ENCODE measurements around the gene RGS10. TPM values are rescaled to one million over a fixed set of nuclear protein-coding genes. Genes with fewer than 3 reads are reported as not detected.
A peak's percentile ranks its signal among the peaks of the same experiment; 100 is the strongest.

RGS10 gene
- total RNA-seq, 1 experiment from 2014 or later, result 10.6 TPM

DNA sequence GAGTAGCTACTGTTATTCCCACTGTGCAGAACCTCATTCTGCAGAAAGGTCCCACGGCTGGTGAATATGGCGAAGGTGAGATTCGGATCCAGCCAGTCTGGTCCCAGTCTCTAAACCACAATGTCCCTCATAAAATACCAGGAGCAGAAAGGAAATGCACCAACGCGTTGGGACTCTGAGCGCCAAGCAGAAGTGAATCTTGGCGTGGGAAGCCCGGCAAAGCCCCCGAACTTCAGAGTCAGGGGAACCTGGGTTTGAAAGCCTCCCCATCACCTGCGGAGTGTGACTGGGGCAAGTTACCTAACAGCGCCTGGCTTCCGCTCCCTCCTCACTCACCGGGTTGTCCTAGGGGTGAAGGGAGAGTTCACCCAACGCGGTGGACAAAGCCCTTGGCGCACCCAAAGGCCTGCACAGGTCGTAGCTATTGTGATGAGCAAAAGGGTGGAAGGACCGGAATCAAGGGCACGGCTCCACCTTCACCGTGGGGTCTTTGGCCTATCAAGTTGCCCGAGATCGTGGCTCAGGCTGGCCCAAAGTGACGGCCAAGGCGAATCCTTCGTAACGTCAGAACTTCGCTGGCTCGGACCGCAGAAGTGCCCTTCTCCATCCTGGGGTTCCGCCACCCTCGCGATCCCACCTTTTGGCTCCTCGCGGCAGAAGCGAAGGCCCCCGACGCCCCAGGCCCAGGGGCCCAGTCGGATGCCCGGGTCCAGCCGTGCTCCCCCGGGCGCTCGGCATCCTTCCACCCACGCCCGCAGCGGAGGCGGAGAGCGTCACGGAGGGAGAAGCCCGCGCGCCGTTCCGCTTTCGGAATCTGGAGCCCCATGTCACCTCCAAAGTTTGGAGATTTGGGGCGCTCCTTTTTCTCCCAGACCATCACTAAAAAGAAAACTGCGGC, 811 bp downstream of the RGS10 start:
- Histone ChIP-seq H3T11ph (ENCODE audit: low read length) (no peak overlapping the region), H3K23ac (ENCODE audit: insufficient read length, low read depth, low read length) (no peak overlapping the region), H3K4me1 (ENCODE audit: insufficient read depth, low read length) (peaks cover 3% of the 10 kb centered on the region; the same call in 1 of the 2 replicates), H2BK15ac (ENCODE audit: low read depth, low read length) (no peak overlapping the region), H2BK20ac (ENCODE audit: low read depth, low read length, poor library complexity, severe bottlenecking) (no peak overlapping the region), H4K20me1 (ENCODE audit: control insufficient read depth, insufficient read depth, insufficient read length) (no peaks in the 10 kb centered on the region), H3K14ac (ENCODE audit: insufficient read depth, low read length) (no peak overlapping the region), H2BK5ac (ENCODE audit: insufficient read length, low read length) (no peak overlapping the region), H3K4me2 (ENCODE audit: insufficient read depth, insufficient read length, low read length) (peak overlapping the region; percentile 47), H4K5ac (ENCODE audit: insufficient read length, low read depth, low read length) (no peak overlapping the region), H3K9ac (ENCODE audit: extremely low read depth, insufficient read length, low read length) (no peak overlapping the region), H4K8ac (replicated peaks; ENCODE audit: insufficient read length, low read depth, low read length) (no peak overlapping the region), H3K4ac (ENCODE audit: low read depth, low read length) (no peak overlapping the region), H3K23me2 (ENCODE audit: insufficient read length, low read depth, low read length, poor library complexity, severe bottlenecking) (peaks cover 20% of the 10 kb centered on the region), H3K18ac (ENCODE audit: insufficient read length, low read depth, low read length) (no peak overlapping the region), H3K27ac (ENCODE audit: insufficient read length, low read depth, low read length) (no peak overlapping the region), H4K91ac (ENCODE audit: insufficient read length, low read depth, low read length) (no peak overlapping the region), H2AFZ (ENCODE audit: low read length) (no peak overlapping the region), H2BK120ac (ENCODE audit: low read depth, low read length, poor library complexity, severe bottlenecking) (no peak overlapping the region), H2BK12ac (ENCODE audit: insufficient read length, low read depth, low read length) (no peak overlapping the region), H2AK5ac (ENCODE audit: insufficient read length, low read length) (no peak overlapping the region), H3K79me1 (ENCODE audit: insufficient read depth, low read depth, low read length, poor library complexity, severe bottlenecking) (no peaks in the 10 kb centered on the region), H3K27me3 (ENCODE audit: insufficient read depth, low read length) (peaks cover 23% of the 10 kb centered on the region; the same call in 1 of the 2 replicates), H3K9me3 (ENCODE audit: control insufficient read depth, low read depth, low read length) (no peaks in the 10 kb centered on the region), H3K79me2 (ENCODE audit: insufficient read depth, low read length) (no peaks in the 10 kb centered on the region), H3K56ac (ENCODE audit: insufficient read length, low read depth, low read length) (no peak overlapping the region)
- H3K4me1 Mint-ChIP-seq, result peaks cover 18 to 27% of the 10 kb centered on the region in 2 experiments
- H3K27me3 Mint-ChIP-seq (ENCODE audit: low read depth), result peaks cover 67% of the 10 kb centered on the region
- H3K27ac Mint-ChIP-seq, result no peak overlapping the region
- H3K4me3 Mint-ChIP-seq, result peak overlapping the region; percentile 66 to 81
- no peak for DNase-seq
- no peaks in the 10 kb centered on the region; a peak in 2 of 5 replicates for H3K9me3 Mint-ChIP-seq
- TF ChIP-seq CTCF (conservative IDR thresholded peaks at IDR 0.05), result no peak
- WGBS (ENCODE audit: extremely low coverage, insufficient read length, low lambda C conversion rate), result no CpG with 5 or more reads among the region's 57 CpGs
- H3K36me3 Mint-ChIP-seq (ENCODE audit: insufficient read depth in 1 of 3, low read depth in 3 of 3), result no peaks in the 10 kb centered on the region; a peak in 1 of 7 replicates
